Measurements from ENCODE around the gene NRXN3.

NRXN3 gene

DNA sequence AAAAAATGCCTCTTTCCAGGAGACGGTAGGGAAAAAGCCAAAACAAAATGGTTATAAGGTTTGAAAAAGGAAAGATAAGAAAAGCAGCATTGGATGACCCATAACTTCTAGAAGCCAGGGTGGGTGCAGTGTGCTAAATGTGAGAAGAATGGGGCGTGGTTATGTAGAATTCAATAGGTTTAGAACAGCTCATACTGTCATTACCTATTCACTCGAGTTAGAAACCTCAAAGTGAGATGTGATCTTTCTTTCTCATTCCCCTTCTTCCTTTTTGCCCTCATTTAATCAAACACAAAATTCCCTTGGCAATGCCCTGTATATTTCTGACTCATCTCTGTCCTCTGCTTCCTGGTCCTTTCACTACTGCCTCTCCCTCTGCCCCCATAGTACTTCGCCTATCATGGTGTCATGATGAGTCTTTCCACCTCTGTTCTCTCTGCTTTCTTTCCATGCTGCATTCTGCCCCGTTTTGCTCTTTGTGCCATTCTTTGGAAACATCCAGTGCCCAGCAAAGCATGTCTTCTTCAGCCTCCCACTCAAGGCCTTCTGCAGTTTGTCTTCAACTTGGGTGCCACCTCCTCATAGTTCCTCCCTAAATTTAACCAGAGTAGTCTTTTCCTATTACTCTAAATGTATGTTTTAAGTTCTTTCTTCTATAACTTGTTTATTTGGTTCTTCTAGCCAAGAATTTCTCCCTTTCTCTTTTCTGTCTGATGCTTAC is 496.3 kb downstream of the NRXN3 start:
- DNase-seq, result no peak

DNA sequence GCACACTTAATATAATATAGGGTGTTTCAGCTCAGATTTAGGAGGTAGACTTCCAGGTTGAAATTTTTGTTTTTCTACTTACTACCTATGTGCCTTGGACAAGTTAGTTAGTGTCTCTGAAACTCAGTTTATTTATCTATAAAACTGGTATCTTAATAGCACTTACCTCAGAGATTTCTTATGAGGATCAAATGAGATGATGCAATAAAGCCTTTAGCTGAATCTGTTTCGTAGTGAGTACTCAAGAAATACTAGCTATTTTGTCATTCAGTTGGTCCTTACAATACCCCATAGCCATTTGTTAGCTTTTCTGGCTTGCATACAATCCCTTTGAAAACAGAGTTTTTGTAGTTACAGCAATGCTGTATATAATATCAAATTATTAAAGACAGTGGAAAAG is 497.0 kb downstream of the NRXN3 start:
- DNase-seq, result no peak

DNA sequence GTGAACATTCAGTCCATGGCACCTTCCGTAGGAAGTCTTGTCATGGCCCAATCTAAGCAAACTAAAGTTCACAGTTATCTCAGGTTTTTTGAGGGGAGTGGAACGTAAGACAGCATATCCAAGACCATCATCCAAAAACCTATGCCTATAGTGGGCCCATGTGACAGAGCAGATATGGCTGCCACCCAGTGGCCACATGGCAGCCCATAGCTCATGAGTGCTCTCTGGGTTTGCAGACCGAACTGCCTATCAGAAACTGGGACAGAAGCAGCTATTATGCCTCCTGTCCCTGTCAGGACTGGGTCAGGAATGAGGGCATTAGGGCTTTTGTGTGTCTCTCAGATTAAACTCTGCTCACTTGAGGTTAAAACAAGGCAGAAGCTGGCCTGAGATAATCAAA is 503.7 kb downstream of the NRXN3 start:
- no peak for DNase-seq

DNA sequence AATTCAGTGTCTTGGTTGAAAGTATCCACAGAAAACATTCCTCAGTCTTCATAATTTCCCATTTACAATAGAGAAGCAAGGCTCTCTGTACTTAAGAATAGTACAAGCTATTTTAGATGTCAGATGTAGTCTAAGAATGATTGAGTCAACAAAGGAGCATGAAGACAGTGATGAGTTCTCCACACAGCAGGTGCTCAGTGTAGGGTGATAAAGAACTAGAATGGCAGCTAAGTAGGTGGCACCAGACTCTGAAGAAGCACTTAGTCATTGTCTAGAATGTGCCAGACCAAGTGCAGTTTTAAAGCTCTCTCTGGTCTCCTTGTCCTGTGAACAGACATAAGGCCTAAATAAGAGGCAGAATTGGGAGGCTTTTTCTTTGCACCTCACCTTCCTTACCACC is 504.6 kb downstream of the NRXN3 start:
- DNase-seq, result peak; percentile 100

DNA sequence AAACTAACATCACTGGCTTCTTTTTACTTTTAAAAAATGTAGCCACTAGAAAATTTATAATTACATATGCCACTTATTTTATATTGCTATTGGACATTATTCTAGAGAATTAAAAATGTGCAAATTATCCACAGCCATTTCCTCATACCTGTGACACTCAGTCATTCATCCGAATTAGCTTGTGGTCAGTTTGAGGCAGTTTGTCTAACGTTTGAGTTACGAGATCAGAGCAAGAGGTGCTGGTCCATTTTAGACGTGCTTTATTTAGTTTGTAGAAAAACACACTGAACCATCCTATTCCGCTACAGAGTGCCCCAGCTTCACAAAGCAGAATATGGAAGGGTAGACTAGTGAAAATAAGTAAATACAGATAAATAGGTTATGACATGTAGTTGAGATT is 513.0 kb downstream of the NRXN3 start:
- DNase-seq, result no peak

DNA sequence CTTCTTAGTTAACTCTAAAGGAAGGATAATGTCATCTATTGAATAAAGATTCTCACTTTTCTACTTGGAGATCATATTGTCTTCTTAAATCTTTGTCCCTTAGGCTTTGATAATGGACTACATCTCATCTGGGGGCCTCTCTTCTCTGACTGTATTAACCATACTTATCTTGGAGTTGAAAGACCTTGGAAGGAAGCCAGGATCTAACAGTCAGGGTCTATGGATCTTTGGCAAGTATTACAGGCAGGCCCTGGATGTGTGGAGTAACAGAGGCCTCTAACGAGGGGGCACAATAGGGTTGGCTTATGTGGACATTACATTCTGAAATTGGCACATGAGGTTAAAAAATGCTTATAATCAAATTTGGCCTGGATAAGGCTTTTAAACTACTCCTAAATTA is 513.8 kb downstream of the NRXN3 start:
- DNase-seq, result peak; percentile 87

DNA sequence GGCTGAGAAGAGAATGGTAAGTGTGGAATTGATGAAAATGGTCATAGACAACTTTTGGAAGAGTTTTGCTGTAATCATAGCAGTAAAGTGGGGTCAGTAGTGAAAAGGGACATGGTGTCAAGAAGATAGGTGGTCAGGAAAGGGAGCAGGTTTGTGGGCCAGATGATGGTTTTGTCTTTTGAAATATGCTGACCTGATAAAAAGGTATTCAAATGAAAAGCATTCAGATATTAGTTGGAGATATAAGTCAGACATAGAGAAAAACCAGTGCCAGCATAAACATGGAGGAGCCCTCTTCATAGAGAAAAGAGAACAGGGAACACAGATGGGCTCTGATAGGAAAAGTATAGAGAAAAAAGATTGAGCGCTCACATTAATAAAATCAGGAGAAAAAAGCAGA is 518.3 kb downstream of the NRXN3 start:
- DNase-seq, result no peak

DNA sequence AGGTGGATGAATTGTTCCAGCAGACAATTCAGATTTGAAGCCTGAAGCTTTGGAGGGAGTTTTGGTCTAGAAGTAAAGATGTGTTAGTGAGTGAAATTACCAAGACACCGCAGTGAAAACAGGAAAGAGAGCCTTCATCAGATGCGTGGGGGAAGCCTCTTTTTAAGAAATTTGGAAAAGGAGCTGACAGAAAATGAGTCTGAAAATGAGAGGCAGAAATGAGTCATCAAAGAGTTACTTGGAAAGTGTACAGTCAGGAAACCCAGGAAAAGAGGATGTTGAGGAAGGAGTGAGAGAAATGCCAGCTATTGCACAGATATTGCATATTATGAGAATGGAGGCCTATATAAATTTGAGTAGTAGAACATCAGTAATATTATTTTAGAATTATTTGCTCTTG is 520.7 kb downstream of the NRXN3 start:
- no peak for DNase-seq

DNA sequence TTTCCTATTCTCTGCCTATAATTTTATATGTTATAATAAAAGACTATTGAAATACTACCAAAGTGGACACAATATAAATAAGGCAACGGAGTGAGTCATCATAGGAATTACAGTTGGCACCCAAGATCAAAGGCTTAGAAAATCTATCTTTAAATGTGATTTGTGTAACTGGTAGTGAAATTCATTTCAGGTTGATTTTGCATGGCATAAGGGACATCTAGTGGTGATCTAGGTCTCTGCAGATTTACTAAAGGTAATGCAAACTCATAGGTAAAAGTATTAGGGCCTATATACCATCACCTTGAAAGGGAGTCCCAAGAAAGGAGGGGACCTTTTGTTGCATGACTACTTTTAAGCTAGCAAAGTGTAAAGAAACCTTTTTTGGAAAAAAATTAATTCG is 527.2 kb downstream of the NRXN3 start:
- DNase-seq, result peak; percentile 69

DNA sequence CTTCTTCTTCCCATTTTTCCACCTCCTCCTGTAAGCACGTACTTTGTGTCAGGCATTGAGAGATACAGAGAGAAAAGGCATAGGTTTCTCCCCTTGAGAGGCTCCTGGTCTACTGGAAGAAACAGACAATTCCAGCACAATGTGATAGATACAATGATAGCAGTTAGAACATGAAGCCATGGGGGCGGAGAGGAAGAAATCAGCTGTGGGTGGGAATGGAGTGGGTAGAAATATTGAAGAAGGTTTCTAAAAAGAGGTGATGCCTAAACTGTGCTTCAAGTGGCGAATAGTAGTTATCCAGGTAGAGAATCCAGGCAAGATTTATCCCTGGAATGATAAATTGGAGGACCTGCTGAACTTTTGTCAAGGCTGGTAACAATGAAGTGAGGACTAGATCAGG is 528.8 kb downstream of the NRXN3 start:
- DNase-seq, result no peak

DNA sequence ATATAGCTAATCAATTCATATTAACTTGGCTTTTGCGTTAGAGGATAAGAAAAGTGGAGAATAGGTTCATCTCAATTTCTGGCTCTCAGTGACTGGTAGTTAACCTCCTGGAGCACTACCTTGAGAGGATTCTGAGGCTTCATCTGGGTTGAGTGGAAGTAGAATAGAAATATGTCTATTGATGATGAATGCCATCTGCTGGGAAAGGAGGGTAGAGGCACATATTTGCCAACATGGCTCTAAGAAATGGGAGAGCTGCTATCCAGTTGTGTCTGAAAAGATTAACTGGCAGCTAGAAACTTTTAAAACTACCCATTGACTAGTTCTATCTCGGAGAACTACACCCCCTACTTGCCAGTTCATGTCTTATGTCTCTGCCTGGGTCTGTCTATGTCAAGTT is 530.1 kb downstream of the NRXN3 start:
- DNase-seq, result peak; percentile 18

DNA sequence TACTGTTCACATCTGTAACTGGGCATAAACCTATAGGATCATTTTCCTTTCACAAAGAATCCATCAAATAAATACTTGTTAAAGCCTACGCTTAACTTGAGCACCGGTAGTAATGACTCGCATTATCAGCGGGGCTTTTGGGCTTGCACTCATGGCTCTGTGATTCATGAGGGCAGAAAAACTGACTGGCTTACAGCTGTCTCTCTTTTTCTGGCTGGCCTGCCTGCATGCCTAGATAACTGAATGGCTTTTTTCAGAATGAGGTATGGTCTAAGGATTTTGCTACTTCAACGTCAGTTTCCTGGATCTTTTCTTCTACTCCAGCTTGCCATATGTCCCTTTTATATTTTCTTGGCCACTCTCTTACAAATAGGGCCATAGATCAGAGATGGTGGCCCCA is 531.1 kb downstream of the NRXN3 start:
- DNase-seq, result no peak

DNA sequence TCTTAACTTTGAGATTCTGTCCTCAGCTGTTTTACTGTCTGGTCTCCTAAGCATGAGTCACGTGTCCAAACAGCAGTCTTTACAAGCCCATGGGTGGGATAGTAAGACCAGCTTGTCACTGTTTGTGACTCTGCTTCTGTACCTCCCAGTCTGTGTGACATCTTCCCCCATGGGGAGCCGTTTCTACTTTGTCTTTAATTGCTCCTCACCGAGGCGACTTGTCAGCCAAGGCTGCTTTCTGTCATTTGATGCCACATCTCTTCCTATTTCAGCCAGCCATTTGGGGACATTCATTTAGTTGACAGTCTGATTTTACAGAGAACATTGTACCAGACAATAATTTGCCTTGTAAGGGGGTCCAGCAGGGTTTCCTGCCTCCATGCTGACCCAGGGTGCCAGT is 534.8 kb downstream of the NRXN3 start:
- DNase-seq, result no peak

DNA sequence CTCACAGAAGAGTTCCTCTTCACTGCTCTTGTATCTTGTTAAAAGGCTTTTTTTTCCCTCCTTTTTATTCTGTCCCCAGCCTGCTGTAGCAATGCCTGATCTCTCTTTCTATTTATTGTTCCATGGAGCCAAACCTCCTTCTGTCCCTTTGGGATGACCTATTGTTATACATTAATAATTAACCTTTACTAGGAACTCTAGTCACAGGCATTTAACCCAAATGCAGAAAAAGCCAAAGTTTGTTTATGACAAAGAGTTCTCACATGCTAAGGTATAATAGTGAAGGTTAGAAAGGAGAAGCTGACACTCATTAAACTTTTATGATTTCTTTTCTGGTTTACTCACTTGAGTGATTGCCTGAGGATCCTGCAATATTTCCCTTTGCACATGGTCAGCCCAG is 535.8 kb downstream of the NRXN3 start:
- DNase-seq, result no peak

DNA sequence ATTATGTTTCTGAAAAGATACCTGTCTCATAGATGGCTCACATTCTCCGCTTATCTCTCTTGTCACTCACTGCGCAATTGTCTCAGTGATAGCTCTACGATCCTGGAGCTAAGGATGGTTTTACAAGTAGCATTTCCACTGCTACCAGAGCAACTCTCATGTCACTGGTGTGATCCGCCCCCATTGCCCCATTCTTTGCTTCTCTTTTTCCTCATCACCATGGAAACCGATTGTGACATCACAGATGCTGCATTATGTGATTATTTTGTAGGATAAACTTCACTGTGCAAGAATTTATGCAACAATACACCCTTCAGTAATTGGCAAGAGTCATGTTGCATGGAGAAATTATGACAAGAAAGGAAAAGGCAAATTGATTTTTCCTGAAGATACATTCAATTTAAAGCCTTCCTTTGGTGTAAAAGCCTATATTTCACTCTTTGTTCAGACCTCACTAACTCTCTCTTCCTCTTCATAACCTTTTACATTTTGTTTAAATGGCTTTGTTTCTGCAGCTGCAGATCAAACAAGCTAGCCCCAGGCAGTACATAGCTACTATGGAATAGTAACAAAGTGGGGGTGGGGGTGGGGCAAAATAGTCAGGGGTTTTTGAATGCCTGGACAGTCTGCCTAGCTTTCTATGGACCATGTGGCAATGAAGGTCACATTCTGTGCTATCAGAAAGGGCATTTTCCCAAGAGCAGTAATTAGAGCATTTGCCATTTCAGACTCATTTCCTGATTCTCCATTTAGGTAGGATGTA is 539.8 kb downstream of the NRXN3 start:
- DNase-seq, result no peak

DNA sequence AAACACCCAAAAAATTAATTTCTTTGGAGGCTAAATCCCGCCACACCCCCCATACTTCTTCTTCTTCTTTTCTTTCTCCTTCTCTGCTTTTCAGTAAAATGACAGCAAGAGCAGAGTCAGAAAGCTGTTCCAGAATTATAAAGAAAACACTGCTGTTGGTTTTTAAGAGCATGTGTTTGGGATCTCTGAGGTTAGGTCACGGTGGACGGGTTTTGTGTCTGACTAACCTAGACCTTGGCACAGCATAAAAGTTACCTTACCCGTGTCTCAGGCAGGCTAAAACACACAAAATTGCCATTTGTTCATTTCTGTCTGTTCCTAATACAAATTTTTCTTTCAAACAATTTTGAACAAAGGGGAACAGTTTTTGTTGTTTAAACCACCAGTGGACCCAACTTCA is 540.8 kb downstream of the NRXN3 start:
- peak; percentile 39 for DNase-seq

DNA sequence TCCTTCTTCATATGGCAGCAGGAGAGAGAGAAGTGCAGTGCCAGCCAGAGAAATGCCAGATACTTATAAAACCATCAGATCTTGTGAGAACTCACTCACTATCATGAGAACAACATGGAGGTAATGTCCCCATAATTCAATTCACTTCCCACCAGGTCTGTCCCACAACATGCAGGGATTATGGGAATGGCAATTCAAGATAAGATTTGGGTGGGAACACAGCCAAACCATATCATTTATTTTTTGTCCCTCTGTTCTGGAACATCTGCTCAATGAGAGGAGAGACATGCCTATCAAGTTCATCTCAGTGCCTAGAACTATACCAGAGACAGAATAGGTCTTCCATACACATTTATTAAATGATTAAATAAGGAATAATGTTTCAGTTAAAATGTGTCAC is 543.5 kb downstream of the NRXN3 start:
- no peak for DNase-seq

DNA sequence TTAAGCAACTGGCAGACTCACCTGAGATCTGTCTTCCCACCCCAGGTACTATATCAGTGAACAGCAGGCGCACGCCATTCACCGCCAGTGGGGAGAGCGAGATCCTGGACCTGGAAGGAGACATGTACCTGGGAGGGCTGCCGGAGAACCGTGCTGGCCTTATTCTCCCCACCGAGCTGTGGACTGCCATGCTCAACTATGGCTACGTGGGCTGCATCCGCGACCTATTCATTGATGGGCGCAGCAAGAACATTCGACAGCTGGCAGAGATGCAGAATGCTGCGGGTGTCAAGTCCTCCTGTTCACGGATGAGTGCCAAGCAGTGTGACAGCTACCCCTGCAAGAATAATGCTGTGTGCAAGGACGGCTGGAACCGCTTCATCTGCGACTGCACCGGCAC is 544.5 kb downstream of the NRXN3 start:
- no peak for DNase-seq

DNA sequence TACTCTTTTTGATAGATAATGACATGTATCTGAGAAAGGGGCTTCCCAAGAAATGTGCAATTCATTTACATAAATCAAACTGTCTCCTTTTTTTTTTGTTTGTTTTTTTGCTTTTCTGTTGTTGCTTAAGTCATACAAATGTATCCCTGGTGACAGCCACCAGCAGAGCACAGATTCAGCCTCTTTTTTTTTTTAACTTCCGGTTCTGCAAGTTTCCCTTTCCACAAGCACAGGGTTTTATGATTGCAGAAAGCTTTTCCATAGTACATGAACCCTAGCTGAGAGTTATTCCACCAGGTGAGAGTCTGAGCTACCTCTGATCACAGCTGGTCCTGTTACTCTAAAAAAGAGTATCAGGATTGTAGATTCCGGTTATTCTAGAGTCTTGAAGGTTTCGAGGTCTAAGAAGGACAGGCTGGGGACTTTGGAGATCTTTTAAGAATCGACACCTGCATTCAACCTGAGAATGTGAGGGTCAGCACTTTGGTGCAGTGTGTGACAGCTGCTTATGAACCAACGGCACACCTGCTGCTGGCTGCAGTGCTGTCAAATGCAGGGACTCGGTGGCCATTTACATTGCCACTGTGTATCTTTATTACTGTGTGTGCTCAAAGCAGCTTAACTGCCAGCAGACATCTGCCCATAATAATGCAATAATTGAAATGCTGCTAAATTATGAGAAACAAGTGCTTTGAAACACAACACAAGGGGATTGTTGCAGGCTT is 551.7 kb downstream of the NRXN3 start:
- peak; percentile 89 for DNase-seq

DNA sequence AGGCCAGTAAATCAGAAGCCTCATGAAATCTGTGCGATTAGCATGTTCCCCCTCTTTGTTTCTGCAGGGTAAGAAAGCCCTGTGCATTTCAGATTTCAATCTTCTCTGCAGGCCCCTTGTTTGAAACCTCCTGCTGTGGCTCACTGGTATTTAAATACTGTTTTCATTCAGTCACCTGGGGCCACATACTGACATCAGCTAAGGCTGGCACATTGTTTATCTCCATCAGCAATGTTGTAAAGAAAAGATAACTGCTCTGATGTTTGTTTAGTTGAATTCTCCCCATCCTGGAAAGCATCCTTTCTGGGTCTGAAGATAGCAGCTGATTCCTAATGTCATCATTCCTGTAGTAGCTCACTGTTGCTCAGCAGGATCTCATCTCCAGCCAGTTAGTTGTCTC is 554.9 kb downstream of the NRXN3 start:
- no peak for DNase-seq

DNA sequence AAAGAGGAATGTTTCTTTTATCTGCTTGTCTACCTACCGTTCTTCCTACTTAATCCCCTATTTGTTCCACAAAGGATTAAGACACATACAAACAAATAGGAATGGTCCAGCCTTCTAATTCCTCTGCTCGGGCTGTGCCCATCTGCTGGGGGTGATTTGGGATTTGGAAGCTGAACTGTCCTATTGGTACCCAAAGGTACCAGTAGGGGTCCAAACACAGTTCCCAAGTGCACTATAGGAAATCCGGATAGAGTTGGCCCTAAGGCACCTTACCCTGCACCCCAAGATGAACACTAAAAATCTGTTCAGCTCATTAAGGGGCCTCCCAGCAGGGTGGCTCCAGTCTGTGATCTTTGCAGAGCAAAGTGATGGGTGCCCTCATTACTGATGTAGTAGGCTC is 566.9 kb downstream of the NRXN3 start:
- DNase-seq, result no peak

DNA sequence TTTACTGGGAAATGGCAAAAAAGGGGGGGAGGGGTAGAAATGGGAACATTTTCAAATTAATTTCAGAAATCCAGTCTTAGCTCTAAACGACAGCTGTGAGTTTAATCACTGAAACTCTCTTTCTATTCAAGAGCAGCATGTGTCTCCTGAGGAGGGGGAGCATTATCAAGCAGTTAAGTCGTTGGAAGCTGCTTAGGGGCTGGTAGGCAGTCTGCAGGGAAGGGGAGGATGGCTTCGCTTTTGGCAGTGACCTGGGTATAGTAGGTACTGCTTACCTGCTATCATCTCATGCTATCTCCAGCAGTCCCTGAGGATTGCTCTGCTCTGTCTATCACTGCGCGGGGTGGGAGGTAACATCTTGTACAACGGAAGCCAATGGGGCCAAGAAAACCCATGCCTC is 567.4 kb downstream of the NRXN3 start:
- DNase-seq, result no peak

DNA sequence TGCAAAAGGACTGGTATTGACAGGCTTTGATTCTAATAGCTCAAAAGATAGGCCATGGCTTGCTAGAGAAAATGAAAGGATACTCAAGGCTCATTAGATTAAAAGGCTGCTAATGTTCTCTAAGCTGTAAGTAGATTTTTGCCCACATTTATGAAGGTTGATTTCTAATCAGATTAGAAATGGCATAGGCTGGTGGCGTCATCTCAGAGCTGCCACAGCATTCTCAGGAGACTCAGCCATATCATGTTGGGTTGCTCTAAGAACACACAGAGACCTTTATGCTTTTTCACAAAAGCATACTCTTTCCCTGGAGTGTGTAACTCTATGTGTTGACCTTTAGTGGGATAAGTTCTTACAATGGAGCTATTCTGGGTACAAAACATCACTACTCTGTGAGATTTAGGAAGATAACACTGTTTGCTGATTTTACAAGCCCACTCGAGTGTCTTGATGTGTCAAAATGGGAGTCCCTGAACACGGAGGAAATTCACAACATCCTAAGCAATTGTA is 576.0 kb downstream of the NRXN3 start:
- DNase-seq, result no peak

DNA sequence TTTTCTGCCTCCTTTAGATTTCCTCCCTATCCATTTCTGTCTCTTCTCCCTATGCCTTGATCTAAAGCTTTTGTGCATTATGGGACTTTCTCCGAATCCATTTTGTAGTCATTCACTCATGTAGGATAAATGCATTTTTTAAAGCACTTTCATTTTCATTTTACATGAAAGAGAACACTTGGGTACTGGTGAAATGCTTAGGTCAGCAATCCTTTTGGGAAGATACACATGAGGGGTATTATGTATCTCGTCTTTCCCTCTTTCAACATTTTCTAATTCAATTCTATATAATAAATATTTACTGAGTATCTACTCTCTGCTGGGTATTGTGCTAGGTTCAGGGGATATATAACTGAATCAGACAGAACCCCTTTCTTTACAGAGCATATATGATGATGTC is 577.6 kb downstream of the NRXN3 start:
- DNase-seq, result no peak
